ENCODE results near the gene FGF14.

DNA sequence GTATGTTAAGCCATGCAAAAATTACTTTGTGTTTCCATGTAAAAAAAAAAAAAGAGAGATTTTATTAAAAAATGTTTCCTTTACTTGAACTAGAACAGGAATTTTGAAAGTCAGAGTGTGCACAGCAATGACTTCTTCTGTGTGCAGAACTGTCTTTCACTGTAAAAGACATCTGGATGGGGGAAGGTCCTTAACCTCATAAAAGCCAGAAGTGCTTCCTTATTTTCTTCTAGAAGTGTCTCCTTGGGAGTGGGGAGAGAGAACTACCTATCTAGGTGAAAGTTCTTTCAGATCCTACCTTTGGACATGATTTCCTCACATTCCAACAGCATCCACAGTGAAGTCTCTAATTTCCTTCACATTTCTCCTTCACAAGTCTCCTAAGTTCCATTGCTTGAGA lies 360.3 kb downstream of the FGF14 start:
- TF ChIP-seq, protein P1, sequence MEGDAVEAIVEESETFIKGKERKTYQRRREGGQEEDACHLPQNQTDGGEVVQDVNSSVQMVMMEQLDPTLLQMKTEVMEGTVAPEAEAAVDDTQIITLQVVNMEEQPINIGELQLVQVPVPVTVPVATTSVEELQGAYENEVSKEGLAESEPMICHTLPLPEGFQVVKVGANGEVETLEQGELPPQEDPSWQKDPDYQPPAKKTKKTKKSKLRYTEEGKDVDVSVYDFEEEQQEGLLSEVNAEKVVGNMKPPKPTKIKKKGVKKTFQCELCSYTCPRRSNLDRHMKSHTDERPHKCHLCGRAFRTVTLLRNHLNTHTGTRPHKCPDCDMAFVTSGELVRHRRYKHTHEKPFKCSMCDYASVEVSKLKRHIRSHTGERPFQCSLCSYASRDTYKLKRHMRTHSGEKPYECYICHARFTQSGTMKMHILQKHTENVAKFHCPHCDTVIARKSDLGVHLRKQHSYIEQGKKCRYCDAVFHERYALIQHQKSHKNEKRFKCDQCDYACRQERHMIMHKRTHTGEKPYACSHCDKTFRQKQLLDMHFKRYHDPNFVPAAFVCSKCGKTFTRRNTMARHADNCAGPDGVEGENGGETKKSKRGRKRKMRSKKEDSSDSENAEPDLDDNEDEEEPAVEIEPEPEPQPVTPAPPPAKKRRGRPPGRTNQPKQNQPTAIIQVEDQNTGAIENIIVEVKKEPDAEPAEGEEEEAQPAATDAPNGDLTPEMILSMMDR (IDR thresholded peaks at IDR 0.05; ENCODE audit: insufficient read depth, low read depth, low read length): no peak
- TF ChIP-seq EZH2 (IDR thresholded peaks at IDR 0.05; ENCODE audit: insufficient read depth, low read length): no peak

All from astrocyte (in vitro differentiated cells and primary cell).